GM12875 (cell line): ENCODE measurements around the gene PXN.

Experiments used
- H3K4me3 ChIP-seq: one replicate; pipeline ENCODE4 v1.5.1; 2011; ENCODE audit warnings: low read depth, low read length, control low read depth
- TF ChIP-seq, protein P1 (sequence below): IDR thresholded peaks from 2 replicates; pipeline ENCODE4 v1.5.1; 2011; ENCODE audit warnings: low read depth, mild to moderate bottlenecking, control low read depth, inconsistent platforms, low read length, moderate library complexity, borderline replicate concordance; ENCODE audit not compliant: insufficient read depth

PXN gene

DNA sequence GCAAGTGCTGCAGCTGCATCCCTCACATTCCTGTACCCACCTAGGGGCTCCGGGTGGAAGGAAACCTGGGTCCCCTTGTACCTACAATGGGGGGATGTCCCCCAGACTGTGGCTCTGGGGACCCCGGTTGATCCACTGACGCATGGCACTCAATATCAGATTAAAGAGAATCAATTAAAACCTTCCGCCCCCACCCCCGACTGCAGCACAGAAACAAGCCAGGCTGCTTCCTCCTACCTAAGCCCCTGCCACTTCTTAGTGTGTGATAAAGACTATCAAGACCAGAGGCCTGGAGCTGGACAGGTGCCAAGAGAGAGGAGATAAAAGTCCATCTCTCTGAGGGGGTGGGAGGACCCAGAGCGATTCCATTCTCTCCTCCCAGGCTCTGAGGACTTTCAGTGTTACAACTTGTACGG lies 36.5 kb downstream of the PXN start:
- TF ChIP-seq, protein P1, sequence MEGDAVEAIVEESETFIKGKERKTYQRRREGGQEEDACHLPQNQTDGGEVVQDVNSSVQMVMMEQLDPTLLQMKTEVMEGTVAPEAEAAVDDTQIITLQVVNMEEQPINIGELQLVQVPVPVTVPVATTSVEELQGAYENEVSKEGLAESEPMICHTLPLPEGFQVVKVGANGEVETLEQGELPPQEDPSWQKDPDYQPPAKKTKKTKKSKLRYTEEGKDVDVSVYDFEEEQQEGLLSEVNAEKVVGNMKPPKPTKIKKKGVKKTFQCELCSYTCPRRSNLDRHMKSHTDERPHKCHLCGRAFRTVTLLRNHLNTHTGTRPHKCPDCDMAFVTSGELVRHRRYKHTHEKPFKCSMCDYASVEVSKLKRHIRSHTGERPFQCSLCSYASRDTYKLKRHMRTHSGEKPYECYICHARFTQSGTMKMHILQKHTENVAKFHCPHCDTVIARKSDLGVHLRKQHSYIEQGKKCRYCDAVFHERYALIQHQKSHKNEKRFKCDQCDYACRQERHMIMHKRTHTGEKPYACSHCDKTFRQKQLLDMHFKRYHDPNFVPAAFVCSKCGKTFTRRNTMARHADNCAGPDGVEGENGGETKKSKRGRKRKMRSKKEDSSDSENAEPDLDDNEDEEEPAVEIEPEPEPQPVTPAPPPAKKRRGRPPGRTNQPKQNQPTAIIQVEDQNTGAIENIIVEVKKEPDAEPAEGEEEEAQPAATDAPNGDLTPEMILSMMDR = no peak
- H3K4me3 ChIP-seq = no peak overlapping the region

DNA sequence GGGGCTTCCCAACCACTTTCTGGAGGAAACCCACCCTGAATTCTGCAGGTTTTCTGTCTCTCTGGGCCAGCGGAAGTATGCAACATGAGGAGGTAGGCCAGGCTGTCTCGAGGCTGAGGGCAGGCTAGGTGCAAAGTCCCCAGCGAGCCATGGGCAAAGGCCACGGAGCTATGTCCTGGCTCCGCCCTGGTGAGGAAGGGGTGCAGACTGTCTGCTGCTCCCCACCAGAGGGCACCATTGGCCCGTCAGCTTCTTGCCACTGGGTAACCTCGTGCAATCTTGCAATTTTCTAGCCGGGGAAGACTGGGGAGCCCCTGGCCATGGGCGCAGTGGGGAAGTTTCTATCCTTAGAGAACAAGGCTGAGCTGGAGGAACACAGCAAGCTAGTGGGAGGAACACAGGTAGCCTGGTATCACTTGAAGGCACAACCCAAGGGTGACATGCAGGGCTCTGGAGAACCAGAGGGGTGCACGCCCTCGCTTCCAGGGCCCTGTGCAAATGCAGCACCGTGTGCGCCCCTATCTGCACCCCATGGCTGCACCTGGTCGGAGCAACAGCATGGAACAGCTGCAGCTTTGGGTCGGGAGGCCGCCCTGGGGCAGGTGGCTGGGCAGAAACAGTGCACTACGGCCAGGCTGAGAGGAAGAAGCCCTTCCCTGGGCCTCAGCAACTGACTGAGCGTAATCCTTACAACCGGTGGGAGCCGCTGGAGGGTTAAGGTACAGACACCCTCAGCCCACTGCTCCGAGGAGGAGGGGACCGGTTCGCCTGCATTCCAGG lies 37.0 kb downstream of the PXN start:
- TF ChIP-seq, protein P1 = peak; percentile 95
- H3K4me3 ChIP-seq = no peak overlapping the region

DNA sequence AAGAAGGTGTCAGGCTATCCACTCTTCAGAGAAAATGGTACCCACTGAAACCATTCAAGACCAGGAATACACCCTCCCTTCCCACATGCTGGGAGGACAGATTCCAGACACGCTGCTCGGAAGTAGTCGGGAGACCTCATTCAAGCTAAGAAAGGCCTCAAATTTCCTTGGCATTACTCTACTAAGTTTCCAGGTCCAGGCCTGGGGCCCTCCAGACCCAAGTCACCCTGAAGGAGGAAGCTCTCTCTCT lies 37.6 kb downstream of the PXN start:
- TF ChIP-seq, protein P1 = no peak
- H3K4me3 ChIP-seq = no peak overlapping the region

DNA sequence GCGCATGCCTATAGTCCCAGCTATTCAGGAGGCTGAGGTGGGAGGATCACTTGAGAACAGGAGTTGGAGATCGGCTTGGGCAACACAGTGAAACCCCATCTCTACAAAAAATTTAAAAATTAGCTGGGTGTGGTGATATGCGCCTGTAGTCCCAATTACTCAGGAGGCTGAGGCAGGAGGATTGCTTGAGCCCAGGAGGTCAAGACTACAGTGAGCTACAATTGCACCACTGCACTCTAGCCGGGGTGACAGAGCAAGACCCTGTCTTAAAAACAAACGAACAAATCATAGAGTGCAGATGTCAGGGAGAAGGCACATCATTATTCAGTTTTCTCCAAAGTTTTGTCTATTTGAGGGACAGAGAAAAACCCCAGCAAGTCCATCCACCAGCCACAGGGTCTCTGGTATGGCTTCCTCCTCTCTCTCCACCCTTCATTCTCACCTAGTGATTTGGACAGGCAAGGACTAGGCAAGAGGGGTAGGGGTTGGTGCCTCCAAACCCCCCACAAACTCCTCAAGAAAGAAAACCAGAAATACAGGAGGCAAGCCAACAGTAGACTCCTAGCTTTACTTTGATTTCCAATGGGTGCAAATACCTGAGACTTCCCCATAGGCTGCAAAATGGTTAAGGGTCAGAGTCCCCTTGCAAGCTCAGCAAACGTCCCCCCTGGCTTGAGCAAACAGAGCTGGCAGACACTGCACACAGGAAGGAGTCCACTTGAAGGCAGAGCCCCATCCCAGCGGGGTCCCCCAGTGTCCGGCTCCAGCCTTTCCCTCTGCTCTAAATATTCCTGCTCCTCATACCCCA lies 38.1 kb downstream of the PXN start:
- TF ChIP-seq, protein P1 = no peak
- H3K4me3 ChIP-seq = no peak overlapping the region

DNA sequence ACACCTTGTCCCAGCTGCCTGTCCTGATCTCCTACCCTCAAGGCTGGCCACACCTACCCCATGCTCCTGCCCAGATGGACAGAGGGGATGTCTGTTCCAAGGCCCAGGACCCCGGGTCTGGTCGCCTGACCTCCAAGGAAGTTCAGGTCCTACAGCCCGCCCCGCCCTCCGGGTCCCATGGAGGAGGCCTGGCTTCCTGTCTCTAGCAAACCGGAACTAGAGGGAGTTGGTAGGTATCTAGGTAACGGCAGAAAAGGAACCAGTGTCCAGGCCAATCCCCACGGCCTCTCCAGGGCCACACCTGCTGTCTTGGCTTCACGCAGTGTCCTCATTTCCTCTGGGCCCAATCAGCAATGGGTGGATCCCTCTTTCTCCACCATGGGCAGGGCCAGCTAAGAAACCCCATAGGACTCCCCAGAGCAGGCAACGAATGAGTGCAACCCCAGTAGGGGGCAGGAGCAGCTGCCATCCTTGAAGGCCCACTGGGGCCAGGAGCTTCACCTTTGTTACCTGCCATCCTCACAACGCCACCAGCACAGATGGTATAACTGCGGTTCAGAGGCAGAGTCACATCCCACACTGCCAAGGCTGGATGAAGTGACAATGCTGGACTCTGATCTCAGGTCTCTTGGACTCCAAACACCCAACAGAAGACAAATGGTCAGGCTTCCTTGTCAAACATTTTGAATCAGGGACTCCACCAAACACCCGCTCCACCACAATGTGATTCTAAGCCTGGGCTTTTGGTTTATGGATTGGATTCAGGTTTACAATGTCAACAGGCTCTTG lies 39.5 kb downstream of the PXN start:
- no peak overlapping the region for H3K4me3 ChIP-seq
- TF ChIP-seq, protein P1 = 0 out of 2 replicates have a peak, but pooled peaks have one; percentile 21

DNA sequence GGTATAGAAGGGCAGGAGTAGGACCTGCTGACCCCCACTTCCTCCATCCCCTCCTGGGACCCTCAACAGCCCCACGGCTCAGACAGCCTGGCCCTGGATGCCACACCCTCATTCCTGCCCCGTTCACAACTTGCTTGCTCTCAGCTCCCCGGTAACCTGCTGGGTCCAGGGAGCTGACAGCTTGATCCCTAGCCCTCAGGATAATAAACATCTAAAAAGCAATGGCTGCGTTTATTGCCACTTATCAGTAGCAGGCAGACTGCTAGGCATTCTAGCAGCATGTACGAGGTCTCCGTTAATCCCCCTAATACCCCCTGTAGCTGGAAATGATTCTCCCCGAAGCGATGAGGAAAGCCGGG lies 40.4 kb downstream of the PXN start:
- TF ChIP-seq, protein P1 = no peak
- no peak overlapping the region for H3K4me3 ChIP-seq
